ENCODE measurements around the gene DPM2. TPM values are rescaled to one million over a fixed set of nuclear protein-coding genes. Genes with fewer than 3 reads are reported as not detected.

Gene DPM2
- total RNA-seq, 5 donors from 2014 or later (not counting 1 experiment from before 2014, with no cell fraction given), result 32.3 to 66.5 (median 60.5) TPM

GRCh38 chr9:127974001-127974768 is 36.5 kb upstream of the DPM2 start:
- H3K9me3 Mint-ChIP-seq, result no peaks in the 10 kb centered on the region
- POLR2A ChIA-PET, result interaction anchor here (0.5 to 1.0 kb wide), 2 partner anchors 24 to 33 kb away, joined by 3 read pairs; no protein-coding TSS in a partner anchor
- H3K27me3 Mint-ChIP-seq, result no peaks in the 10 kb centered on the region
- CTCF ChIA-PET, result interaction anchor here in 1 of 2 donors (0.9 to 1.2 kb wide), 2 partner anchors 20 to 32 kb away, joined by 3 read pairs; no protein-coding TSS in a partner anchor
- peaks cover 21 to 100% of the 10 kb centered on the region in 2 experiments for H3K4me1 ChIP-seq (ENCODE audit: control insufficient read depth in 1 of 2, extremely low read depth in 1 of 2, insufficient read depth in 2 of 2, low read length in 2 of 2)
- ATAC-seq (replicated peaks in 1 of 4), result no peak
- peak overlapping the region; percentile 90 to 98 for H3K4me3 ChIP-seq (ENCODE audit: control insufficient read depth in 1 of 2, extremely low read depth in 1 of 2, low read length in 1 of 2)
- peaks cover 12 to 34% of the 10 kb centered on the region in 2 donors for H3K36me3 ChIP-seq (ENCODE audit: control insufficient read depth in 2 of 2, extremely low read depth in 1 of 2, insufficient read depth in 1 of 2, low read length in 1 of 2)
- H3K4me3 Mint-ChIP-seq, result peak overlapping the region; percentile 91 to 97 (median 96)
- peak overlapping the region; percentile 88 to 99 for H3K27ac Mint-ChIP-seq
- no peak for DNase-seq
- H3K27me3 ChIP-seq (replicated peaks in 1 of 2; ENCODE audit: control insufficient read depth in 2 of 2, extremely low read depth in 1 of 2, insufficient read depth in 2 of 2, low read length in 1 of 2), result no peaks in the 10 kb centered on the region
- peaks cover 58% of the 10 kb centered on the region for H3K36me3 Mint-ChIP-seq
- H3K27ac ChIP-seq (ENCODE audit: low read length), result peak overlapping the region; percentile 79
- peaks cover 64 to 78% (median 77%) of the 10 kb centered on the region in 3 donors for H3K4me1 Mint-ChIP-seq
- H3K9me3 ChIP-seq, result no peaks in the 10 kb centered on the region
- WGBS (ENCODE audit: insufficient coverage), result 37% methylated on average over 11 of the region's 12 CpGs

GRCh38 chr9:127973169-127974000 is 35.7 kb upstream of the DPM2 start:
- DNase-seq, result peak in 1 of 35 experiments; percentile 37
- CTCF ChIA-PET, result interaction anchor here in 1 of 2 donors (1.3 kb wide), 1 partner anchor 62 kb away, joined by 4 read pairs; no protein-coding TSS in a partner anchor
- WGBS (ENCODE audit: insufficient coverage), result 35% methylated on average over 16 of the region's 17 CpGs
- no peaks in the 10 kb centered on the region for H3K27me3 Mint-ChIP-seq
- H3K4me3 Mint-ChIP-seq, result peak overlapping the region; percentile 91 to 97 (median 96)
- H3K36me3 ChIP-seq (ENCODE audit: control insufficient read depth in 2 of 2, extremely low read depth in 1 of 2, insufficient read depth in 1 of 2, low read length in 1 of 2), result peaks cover 16 to 29% of the 10 kb centered on the region in 2 donors
- peak overlapping the region; percentile 90 to 98 for H3K4me3 ChIP-seq (ENCODE audit: control insufficient read depth in 1 of 2, extremely low read depth in 1 of 2, low read length in 1 of 2)
- H3K4me1 Mint-ChIP-seq, result peaks cover 72 to 85% (median 83%) of the 10 kb centered on the region in 3 donors
- no peaks in the 10 kb centered on the region for H3K27me3 ChIP-seq (replicated peaks in 1 of 2; ENCODE audit: control insufficient read depth in 2 of 2, extremely low read depth in 1 of 2, insufficient read depth in 2 of 2, low read length in 1 of 2)
- H3K27ac Mint-ChIP-seq, result peak overlapping the region; percentile 88 to 99
- no peak for ATAC-seq (replicated peaks in 1 of 4)
- H3K27ac ChIP-seq (ENCODE audit: low read length), result peak overlapping the region; percentile 79
- H3K36me3 Mint-ChIP-seq, result peaks cover 60% of the 10 kb centered on the region
- POLR2A ChIA-PET, result interaction anchor here in 1 of 2 donors (1.0 kb wide), 1 partner anchor 34 kb away, joined by 3 read pairs; no protein-coding TSS in a partner anchor
- H3K9me3 ChIP-seq, result no peaks in the 10 kb centered on the region
- peaks cover 29 to 100% of the 10 kb centered on the region in 2 experiments for H3K4me1 ChIP-seq (ENCODE audit: control insufficient read depth in 1 of 2, extremely low read depth in 1 of 2, insufficient read depth in 2 of 2, low read length in 2 of 2)
- H3K9me3 Mint-ChIP-seq, result no peaks in the 10 kb centered on the region

GRCh38 chr9:127972236-127972871 is 34.7 kb upstream of the DPM2 start:
- Histone ChIP-seq H3K36me3 (ENCODE audit: control insufficient read depth in 2 of 2, extremely low read depth in 1 of 2, insufficient read depth in 1 of 2, low read length in 1 of 2) (peaks cover 19 to 26% of the 10 kb centered on the region in 2 donors), H3K4me3 (ENCODE audit: control insufficient read depth in 1 of 2, extremely low read depth in 1 of 2, low read length in 1 of 2) (peak overlapping the region; percentile 90 to 98), H3K4me1 (ENCODE audit: control insufficient read depth in 1 of 2, extremely low read depth in 1 of 2, insufficient read depth in 2 of 2, low read length in 2 of 2) (peaks cover 39 to 100% of the 10 kb centered on the region in 2 experiments), H3K27me3 (replicated peaks in 1 of 2; ENCODE audit: control insufficient read depth in 2 of 2, extremely low read depth in 1 of 2, insufficient read depth in 2 of 2, low read length in 1 of 2) (no peaks in the 10 kb centered on the region), H3K27ac (ENCODE audit: low read length) (peak overlapping the region; percentile 79), H3K9me3 (no peaks in the 10 kb centered on the region)
- Mint-ChIP-seq H3K4me3 (peak overlapping the region; percentile 91 to 97 (median 96)), H3K9me3 (no peaks in the 10 kb centered on the region), H3K27me3 (no peaks in the 10 kb centered on the region), H3K27ac (peak overlapping the region; percentile 88 to 99), H3K36me3 (peaks cover 52% of the 10 kb centered on the region), H3K4me1 (peaks cover 82 to 93% (median 93%) of the 10 kb centered on the region in 3 donors)
- ATAC-seq (replicated peaks in 1 of 4) (no peak), DNase-seq (no peak)
- ChIA-PET POLR2A (no interaction called here), CTCF (interaction anchor here in 1 of 2 donors (0.6 to 1.3 kb wide), 4 partner anchors 11 to 187 kb away, joined by 3 to 4 read pairs (median 4); no protein-coding TSS in a partner anchor)
- WGBS (ENCODE audit: insufficient coverage), result 29% methylated on average over 12 of the region's 12 CpGs

- H3K4me3 ChIP-seq (ENCODE audit: control insufficient read depth in 1 of 2, extremely low read depth in 1 of 2, low read length in 1 of 2), result peak overlapping the region; percentile 90 to 98
- H3K27ac Mint-ChIP-seq, result peak overlapping the region; percentile 88 to 99
- POLR2A ChIA-PET, result interaction anchor here in 1 of 2 donors (0.5 to 0.6 kb wide), 2 partner anchors 580 to 791 kb away, joined by 4 read pairs; no protein-coding TSS in a partner anchor
- H3K27me3 ChIP-seq (replicated peaks in 1 of 2; ENCODE audit: control insufficient read depth in 2 of 2, extremely low read depth in 1 of 2, insufficient read depth in 2 of 2, low read length in 1 of 2), result no peaks in the 10 kb centered on the region
- no peaks in the 10 kb centered on the region for H3K9me3 Mint-ChIP-seq
- DNase-seq (peak in 8 of 35 experiments; percentile 28 to 64 (median 42)), ATAC-seq (replicated peaks in 1 of 4) (peak; percentile 3 to 11 (median 5))
- 14% methylated on average over 13 of the region's 20 CpGs for WGBS (ENCODE audit: insufficient coverage)
- H3K36me3 ChIP-seq (ENCODE audit: control insufficient read depth in 2 of 2, extremely low read depth in 1 of 2, insufficient read depth in 1 of 2, low read length in 1 of 2), result peaks cover 19 to 28% of the 10 kb centered on the region in 2 donors
- peaks cover 45% of the 10 kb centered on the region for H3K36me3 Mint-ChIP-seq
- CTCF ChIA-PET, result interaction anchor here in 1 of 2 donors (0.6 to 1.3 kb wide), 3 partner anchors 11 to 186 kb away, joined by 3 to 4 read pairs (median 3); no protein-coding TSS in a partner anchor
- no peaks in the 10 kb centered on the region for H3K9me3 ChIP-seq
- H3K27me3 Mint-ChIP-seq, result no peaks in the 10 kb centered on the region
- peak overlapping the region; percentile 79 for H3K27ac ChIP-seq (ENCODE audit: low read length)
- H3K4me1 Mint-ChIP-seq, result peaks cover 90 to 98% (median 97%) of the 10 kb centered on the region in 3 donors
- peaks cover 45 to 100% of the 10 kb centered on the region in 2 experiments for H3K4me1 ChIP-seq (ENCODE audit: control insufficient read depth in 1 of 2, extremely low read depth in 1 of 2, insufficient read depth in 2 of 2, low read length in 2 of 2)
- H3K4me3 Mint-ChIP-seq, result peak overlapping the region; percentile 91 to 97 (median 96)
These were observed 33.9 kb upstream of the DPM2 start for GRCh38 chr9:127971357-127972235.

Data from T-cell (primary cell).